Effector CD8-positive, alpha-beta T cell (primary cell): ENCODE results near the gene DNAJC21.
"Not testable (repeated sequence)": the region's sequence is repeated elsewhere in the genome, so short reads cannot be mapped to it uniquely, and the experiment has no call there.

ENCODE experiments used
- DNase-seq: peaks from one replicate; lab custom pipeline; 2025; lab: John Stamatoyannopoulos, UW

DNAJC21 gene

GRCh38 chr5:34923256-34923655, 6.1 kb upstream of the DNAJC21 start:
- not testable (repeated sequence) for DNase-seq

GRCh38 chr5:34923694-34924461, 5.5 kb upstream of the DNAJC21 start:
- DNase-seq, result no peak

- DNase-seq, result no peak
Observed at GRCh38 chr5:34924462-34924765, 4.9 kb upstream of the DNAJC21 start.

GRCh38 chr5:34926318-34926888, 3.0 kb upstream of the DNAJC21 start:
- DNase-seq, result no peak

- no peak for DNase-seq
Observed at GRCh38 chr5:34927785-34928184, 1.6 kb upstream of the DNAJC21 start.

- DNase-seq, result no peak
Observed at GRCh38 chr5:34928267-34928666, 1.1 kb upstream of the DNAJC21 start.

GRCh38 chr5:34929720-34930461, 532 bp downstream of the DNAJC21 start:
- DNase-seq, result peak; percentile 64

- no peak for DNase-seq
Observed at GRCh38 chr5:34930462-34930844, 1.1 kb downstream of the DNAJC21 start.

- DNase-seq, result no peak
Observed at GRCh38 chr5:34930870-34931269, 1.5 kb downstream of the DNAJC21 start.

- DNase-seq, result no peak
Observed at GRCh38 chr5:34932947-34933346, 3.6 kb downstream of the DNAJC21 start.

- DNase-seq, result no peak
Observed at GRCh38 chr5:34941936-34942335, 12.6 kb downstream of the DNAJC21 start.

- no peak for DNase-seq
Observed at GRCh38 chr5:34944044-34944443, 14.7 kb downstream of the DNAJC21 start.

GRCh38 chr5:34944460-34945047, 15.2 kb downstream of the DNAJC21 start:
- DNase-seq, result no peak

- no peak for DNase-seq
Observed at GRCh38 chr5:34957321-34957720, 28.0 kb downstream of the DNAJC21 start.

- no peak for DNase-seq
Observed at GRCh38 chr5:34957857-34958690, 28.7 kb downstream of the DNAJC21 start.

- DNase-seq, result no peak
Observed at GRCh38 chr5:34959323-34959722, 30.0 kb downstream of the DNAJC21 start.

- no peak for DNase-seq
Observed at GRCh38 chr5:34967540-34967939, 38.2 kb downstream of the DNAJC21 start.

- no peak for DNase-seq
Observed at GRCh38 chr5:34968258-34968657, 38.9 kb downstream of the DNAJC21 start.

GRCh38 chr5:34970552-34970951, 41.2 kb downstream of the DNAJC21 start:
- no peak for DNase-seq

GRCh38 chr5:34971655-34972054, 42.3 kb downstream of the DNAJC21 start:
- DNase-seq, result not testable (repeated sequence)

GRCh38 chr5:34976347-34976746, 47.0 kb downstream of the DNAJC21 start:
- DNase-seq, result no peak
